WTC11 (cell line): ENCODE results near the gene BDKRB2. TPM values are rescaled to one million over a fixed set of nuclear protein-coding genes. Genes with fewer than 3 reads are reported as not detected.

Experiments used
- ATAC-seq: fragments of 200-7000 bp; cut with Tn5 transposase; 2 replicates; pipeline ENCODE4 v1.10.0; 2021; ENCODE audit warnings: mild to moderate bottlenecking, moderate library complexity
- CTCF ChIA-PET: fragments of 300-600 bp; sonication (Branson Sonifier 250); formaldehyde crosslinking; loops from one replicate; lab custom pipeline; 2021; ENCODE audit warnings: antibody characterized with exemption; lab: Charles Lee
- POLR2A ChIA-PET: fragments of 350-600 bp; sonication (Branson Sonifier 250); formaldehyde crosslinking; loops from one replicate; lab custom pipeline; 2021; ENCODE audit warnings: antibody characterized with exemption; lab: Charles Lee
- DNase-seq: peaks from one replicate; pipeline ENCODE4 v3.0.0; 2021; ENCODE audit warnings: low spot score
- H3K27ac Mint-ChIP-seq: 2 replicates; pipeline ENCODE4 v1.8.0; 2021; ENCODE audit warnings: mixed read lengths
- H3K27me3 Mint-ChIP-seq: 2 replicates; pipeline ENCODE4 v1.8.0; 2021; ENCODE audit warnings: low read depth, mild to moderate bottlenecking, moderate library complexity, mixed read lengths
- H3K36me3 Mint-ChIP-seq: 2 replicates; pipeline ENCODE4 v1.8.0; 2021; ENCODE audit warnings: mixed read lengths
- H3K4me1 Mint-ChIP-seq: 2 replicates; pipeline ENCODE4 v1.8.0; 2022; ENCODE audit warnings: mixed read lengths
- H3K4me3 Mint-ChIP-seq: 2 replicates; pipeline ENCODE4 v1.8.0; 2021; ENCODE audit warnings: mild to moderate bottlenecking, moderate library complexity, mixed read lengths
- H3K9me3 Mint-ChIP-seq: 2 replicates; pipeline ENCODE4 v1.8.0; 2021; ENCODE audit warnings: mixed read lengths
- ETV6 ChIP-seq: sonication (generic); formaldehyde crosslinking; IDR thresholded peaks from 2 replicates; pipeline ENCODE4 v1.8.1; 2022; ENCODE audit warnings: mild to moderate bottlenecking, missing genetic modification reagents
- FOXK1 ChIP-seq: sonication (generic); formaldehyde crosslinking; IDR thresholded peaks from 2 replicates; pipeline ENCODE4 v1.8.0; 2022; ENCODE audit warnings: mild to moderate bottlenecking, moderate library complexity, missing genetic modification reagents
- FOXP4 ChIP-seq: sonication (generic); formaldehyde crosslinking; IDR thresholded peaks from 2 replicates; pipeline ENCODE4 v1.8.0; 2022; ENCODE audit warnings: mild to moderate bottlenecking, missing genetic modification reagents
- HMGA2 ChIP-seq: fragments of 250-450 bp; sonication (Bioruptor Pico); IDR thresholded peaks from 2 replicates; pipeline ENCODE4 v1.4.0; 2021; ENCODE audit warnings: mild to moderate bottlenecking, moderate library complexity
- IRF1 ChIP-seq: sonication (generic); formaldehyde crosslinking; IDR thresholded peaks from 2 replicates; pipeline ENCODE4 v1.8.0; 2023; ENCODE audit warnings: missing genetic modification reagents
- JAZF1 ChIP-seq: fragments of 250-450 bp; sonication (Bioruptor Pico); IDR thresholded peaks from 2 replicates; pipeline ENCODE4 v1.9.0; 2021; ENCODE audit warnings: moderate library complexity, mild to moderate bottlenecking, inconsistent platforms
- JUN ChIP-seq: sonication (generic); formaldehyde crosslinking; IDR thresholded peaks from 2 replicates; pipeline ENCODE4 v1.8.0; 2023; ENCODE audit warnings: mild to moderate bottlenecking, missing genetic modification reagents
- NR3C1 ChIP-seq: sonication (generic); formaldehyde crosslinking; conservative IDR thresholded peaks from 2 replicates; pipeline ENCODE4 v1.8.1; 2023; ENCODE audit warnings: low read depth, mild to moderate bottlenecking, missing genetic modification reagents
- RELA ChIP-seq: sonication (generic); formaldehyde crosslinking; IDR thresholded peaks from 2 replicates; pipeline ENCODE4 v1.8.1; 2022; ENCODE audit warnings: missing genetic modification reagents, mild to moderate bottlenecking, borderline replicate concordance
- SOX15 ChIP-seq: fragments of 250-450 bp; sonication (Bioruptor Pico); IDR thresholded peaks from 2 replicates; pipeline ENCODE4 v1.9.0; 2021; ENCODE audit warnings: mild to moderate bottlenecking
- STAT6 ChIP-seq: sonication (generic); formaldehyde crosslinking; conservative IDR thresholded peaks from 2 replicates; pipeline ENCODE4 v1.8.1; 2023; ENCODE audit warnings: mild to moderate bottlenecking, low read depth, missing genetic modification reagents, moderate library complexity
- ZNF232 ChIP-seq: sonication (generic); formaldehyde crosslinking; IDR thresholded peaks from 2 replicates; pipeline ENCODE4 v1.8.0; 2022; ENCODE audit warnings: mild to moderate bottlenecking, missing genetic modification reagents
- total RNA-seq: library from RNA; stranded (reverse); gene quantifications from 3 replicates; pipeline ENCODE4 v1.2.3, GENCODE V29; 2021
- TF ChIP-seq, protein P1 (sequence below): sonication (generic); formaldehyde crosslinking; conservative IDR thresholded peaks from 2 replicates; pipeline ENCODE4 v1.8.1; 2022; ENCODE audit warnings: mild to moderate bottlenecking, missing genetic modification reagents
- TF ChIP-seq, protein P2 (sequence below): sonication (generic); formaldehyde crosslinking; IDR thresholded peaks from 2 replicates; pipeline ENCODE4 v1.8.1; 2023; ENCODE audit warnings: mild to moderate bottlenecking, missing genetic modification reagents, moderate library complexity
- TF ChIP-seq, protein P3 (sequence below): fragments of 250-450 bp; sonication (Bioruptor Pico); IDR thresholded peaks from 2 replicates; pipeline ENCODE4 v2.1.2; 2022; ENCODE audit warnings: mild to moderate bottlenecking, moderate library complexity
- TF ChIP-seq, protein P4 (sequence below): sonication (generic); formaldehyde crosslinking; IDR thresholded peaks from 2 replicates; pipeline ENCODE4 v1.8.1; 2023; ENCODE audit warnings: mild to moderate bottlenecking, missing genetic modification reagents
- TF ChIP-seq, protein P5 (sequence below): fragments of 250-450 bp; sonication (Bioruptor Pico); IDR thresholded peaks from 2 replicates; pipeline ENCODE4 v1.9.0; 2021; ENCODE audit warnings: moderate library complexity, mild to moderate bottlenecking, inconsistent platforms, borderline replicate concordance
- TF ChIP-seq, protein P6 (sequence below): sonication (generic); formaldehyde crosslinking; IDR thresholded peaks from 2 replicates; pipeline ENCODE4 v1.8.1; 2023; ENCODE audit warnings: mild to moderate bottlenecking, moderate library complexity, missing genetic modification reagents
- TF ChIP-seq, protein P7 (sequence below): sonication (generic); formaldehyde crosslinking; IDR thresholded peaks from 2 replicates; pipeline ENCODE4 v1.8.1; 2022; ENCODE audit warnings: mild to moderate bottlenecking, missing genetic modification reagents, moderate library complexity, borderline replicate concordance
- TF ChIP-seq, protein P8 (sequence below): fragments of 250-450 bp; sonication (Bioruptor Pico); IDR thresholded peaks from 2 replicates; pipeline ENCODE4 v1.9.0; 2021; ENCODE audit warnings: mild to moderate bottlenecking

The BDKRB2 gene
- total RNA-seq, 1 experiment from 2014 or later: 0.17 TPM

GRCh38 chr14:96264200-96264553 is 59.5 kb downstream of the BDKRB2 start:
- no peak for DNase-seq
- Mint-ChIP-seq H3K36me3 (no peaks in the 10 kb centered on the region), H3K27ac (no peak overlapping the region), H3K27me3 (no peaks in the 10 kb centered on the region), H3K9me3 (peaks cover 5% of the 10 kb centered on the region), H3K4me3 (no peak overlapping the region), H3K4me1 (no peaks in the 10 kb centered on the region)
- ATAC-seq: no peak
- no peak for TF ChIP-seq ZNF232
- TF ChIP-seq, protein P1, sequence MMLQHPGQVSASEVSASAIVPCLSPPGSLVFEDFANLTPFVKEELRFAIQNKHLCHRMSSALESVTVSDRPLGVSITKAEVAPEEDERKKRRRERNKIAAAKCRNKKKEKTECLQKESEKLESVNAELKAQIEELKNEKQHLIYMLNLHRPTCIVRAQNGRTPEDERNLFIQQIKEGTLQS (CRISPR knock-in tag): no peak
- TF ChIP-seq NR3C1 (CRISPR knock-in tag): no peak
- no peak for TF ChIP-seq FOXK1 (CRISPR knock-in tag)
- no peak for TF ChIP-seq FOXP4 (CRISPR knock-in tag)
- no peak for TF ChIP-seq JAZF1 (CRISPR knock-in tag)
- TF ChIP-seq, protein P2, sequence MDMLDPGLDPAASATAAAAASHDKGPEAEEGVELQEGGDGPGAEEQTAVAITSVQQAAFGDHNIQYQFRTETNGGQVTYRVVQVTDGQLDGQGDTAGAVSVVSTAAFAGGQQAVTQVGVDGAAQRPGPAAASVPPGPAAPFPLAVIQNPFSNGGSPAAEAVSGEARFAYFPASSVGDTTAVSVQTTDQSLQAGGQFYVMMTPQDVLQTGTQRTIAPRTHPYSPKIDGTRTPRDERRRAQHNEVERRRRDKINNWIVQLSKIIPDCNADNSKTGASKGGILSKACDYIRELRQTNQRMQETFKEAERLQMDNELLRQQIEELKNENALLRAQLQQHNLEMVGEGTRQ (CRISPR knock-in tag): no peak
- no peak for TF ChIP-seq RELA
- TF ChIP-seq IRF1 (CRISPR knock-in tag): no peak
- TF ChIP-seq HMGA2: no peak
- no peak for TF ChIP-seq JUN
- no peak for TF ChIP-seq ETV6 (CRISPR knock-in tag)
- TF ChIP-seq, protein P3, sequence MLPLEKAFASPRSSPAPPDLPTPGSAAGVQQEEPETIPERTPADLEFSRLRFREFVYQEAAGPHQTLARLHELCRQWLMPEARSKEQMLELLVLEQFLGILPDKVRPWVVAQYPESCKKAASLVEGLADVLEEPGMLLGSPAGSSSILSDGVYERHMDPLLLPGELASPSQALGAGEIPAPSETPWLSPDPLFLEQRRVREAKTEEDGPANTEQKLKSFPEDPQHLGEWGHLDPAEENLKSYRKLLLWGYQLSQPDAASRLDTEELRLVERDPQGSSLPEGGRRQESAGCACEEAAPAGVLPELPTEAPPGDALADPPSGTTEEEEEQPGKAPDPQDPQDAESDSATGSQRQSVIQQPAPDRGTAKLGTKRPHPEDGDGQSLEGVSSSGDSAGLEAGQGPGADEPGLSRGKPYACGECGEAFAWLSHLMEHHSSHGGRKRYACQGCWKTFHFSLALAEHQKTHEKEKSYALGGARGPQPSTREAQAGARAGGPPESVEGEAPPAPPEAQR: no peak
- TF ChIP-seq, protein P4, sequence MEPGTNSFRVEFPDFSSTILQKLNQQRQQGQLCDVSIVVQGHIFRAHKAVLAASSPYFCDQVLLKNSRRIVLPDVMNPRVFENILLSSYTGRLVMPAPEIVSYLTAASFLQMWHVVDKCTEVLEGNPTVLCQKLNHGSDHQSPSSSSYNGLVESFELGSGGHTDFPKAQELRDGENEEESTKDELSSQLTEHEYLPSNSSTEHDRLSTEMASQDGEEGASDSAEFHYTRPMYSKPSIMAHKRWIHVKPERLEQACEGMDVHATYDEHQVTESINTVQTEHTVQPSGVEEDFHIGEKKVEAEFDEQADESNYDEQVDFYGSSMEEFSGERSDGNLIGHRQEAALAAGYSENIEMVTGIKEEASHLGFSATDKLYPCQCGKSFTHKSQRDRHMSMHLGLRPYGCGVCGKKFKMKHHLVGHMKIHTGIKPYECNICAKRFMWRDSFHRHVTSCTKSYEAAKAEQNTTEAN (CRISPR knock-in tag): no peak
- TF ChIP-seq, protein P5, sequence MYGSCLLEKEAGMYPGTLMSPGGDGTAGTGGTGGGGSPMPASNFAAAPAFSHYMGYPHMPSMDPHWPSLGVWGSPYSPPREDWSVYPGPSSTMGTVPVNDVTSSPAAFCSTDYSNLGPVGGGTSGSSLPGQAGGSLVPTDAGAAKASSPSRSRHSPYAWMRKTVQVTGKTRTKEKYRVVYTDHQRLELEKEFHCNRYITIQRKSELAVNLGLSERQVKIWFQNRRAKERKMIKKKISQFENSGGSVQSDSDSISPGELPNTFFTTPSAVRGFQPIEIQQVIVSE (CRISPR knock-in tag): no peak
- TF ChIP-seq, protein P6, sequence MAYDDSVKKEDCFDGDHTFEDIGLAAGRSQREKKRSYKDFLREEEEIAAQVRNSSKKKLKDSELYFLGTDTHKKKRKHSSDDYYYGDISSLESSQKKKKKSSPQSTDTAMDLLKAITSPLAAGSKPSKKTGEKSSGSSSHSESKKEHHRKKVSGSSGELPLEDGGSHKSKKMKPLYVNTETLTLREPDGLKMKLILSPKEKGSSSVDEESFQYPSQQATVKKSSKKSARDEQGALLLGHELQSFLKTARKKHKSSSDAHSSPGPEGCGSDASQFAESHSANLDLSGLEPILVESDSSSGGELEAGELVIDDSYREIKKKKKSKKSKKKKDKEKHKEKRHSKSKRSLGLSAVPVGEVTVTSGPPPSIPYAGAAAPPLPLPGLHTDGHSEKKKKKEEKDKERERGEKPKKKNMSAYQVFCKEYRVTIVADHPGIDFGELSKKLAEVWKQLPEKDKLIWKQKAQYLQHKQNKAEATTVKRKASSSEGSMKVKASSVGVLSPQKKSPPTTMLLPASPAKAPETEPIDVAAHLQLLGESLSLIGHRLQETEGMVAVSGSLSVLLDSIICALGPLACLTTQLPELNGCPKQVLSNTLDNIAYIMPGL (CRISPR knock-in tag): no peak
- ChIA-PET POLR2A (no interaction called here), CTCF (interaction anchor here (0.7 to 6.5 kb wide), 2 partner anchors 159 to 165 kb away, joined by 3 to 53 read pairs; no protein-coding TSS in a partner anchor)

DNA sequence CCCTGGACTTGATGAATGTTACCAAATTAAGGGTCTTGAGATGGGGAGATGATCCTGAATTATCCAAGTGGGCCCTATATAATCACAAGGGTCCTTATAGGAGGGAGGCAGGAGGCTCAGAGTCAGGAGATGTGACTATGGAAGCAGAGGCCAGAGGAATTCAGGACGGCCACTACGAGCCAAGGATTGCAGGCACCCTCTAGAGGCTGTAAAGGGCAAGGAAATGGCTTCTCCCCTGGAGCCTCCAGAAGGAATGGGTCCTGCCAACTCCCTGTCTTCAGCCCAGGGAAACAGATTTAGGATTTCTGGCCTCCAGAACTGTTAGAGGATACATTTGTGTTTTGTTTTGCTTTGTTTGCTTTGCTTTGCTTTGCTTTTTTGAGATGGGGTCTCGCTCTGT is 60.2 kb downstream of the BDKRB2 start:
- Mint-ChIP-seq H3K27ac (no peak overlapping the region), H3K36me3 (no peaks in the 10 kb centered on the region), H3K4me1 (no peaks in the 10 kb centered on the region), H3K9me3 (peaks cover under 1% of the 10 kb centered on the region; the same call in 1 of the 2 replicates), H3K4me3 (no peak overlapping the region), H3K27me3 (no peaks in the 10 kb centered on the region)
- peak; percentile 90 for ATAC-seq
- CTCF ChIA-PET: interaction anchor here (6.5 kb wide), 1 partner anchor 165 kb away, joined by 53 read pairs; no protein-coding TSS in a partner anchor
- POLR2A ChIA-PET: no interaction called here
- DNase-seq: peak; percentile 30
- TF ChIP-seq, protein P2 (CRISPR knock-in tag): no peak
- TF ChIP-seq ZNF232 (no peak), NR3C1 (CRISPR knock-in tag) (no peak), STAT6 (CRISPR knock-in tag) (no peak), SOX15 (CRISPR knock-in tag) (no peak), JAZF1 (CRISPR knock-in tag) (no peak)
- TF ChIP-seq, protein P7, sequence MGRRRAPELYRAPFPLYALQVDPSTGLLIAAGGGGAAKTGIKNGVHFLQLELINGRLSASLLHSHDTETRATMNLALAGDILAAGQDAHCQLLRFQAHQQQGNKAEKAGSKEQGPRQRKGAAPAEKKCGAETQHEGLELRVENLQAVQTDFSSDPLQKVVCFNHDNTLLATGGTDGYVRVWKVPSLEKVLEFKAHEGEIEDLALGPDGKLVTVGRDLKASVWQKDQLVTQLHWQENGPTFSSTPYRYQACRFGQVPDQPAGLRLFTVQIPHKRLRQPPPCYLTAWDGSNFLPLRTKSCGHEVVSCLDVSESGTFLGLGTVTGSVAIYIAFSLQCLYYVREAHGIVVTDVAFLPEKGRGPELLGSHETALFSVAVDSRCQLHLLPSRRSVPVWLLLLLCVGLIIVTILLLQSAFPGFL (CRISPR knock-in tag): no peak
- TF ChIP-seq, protein P8, sequence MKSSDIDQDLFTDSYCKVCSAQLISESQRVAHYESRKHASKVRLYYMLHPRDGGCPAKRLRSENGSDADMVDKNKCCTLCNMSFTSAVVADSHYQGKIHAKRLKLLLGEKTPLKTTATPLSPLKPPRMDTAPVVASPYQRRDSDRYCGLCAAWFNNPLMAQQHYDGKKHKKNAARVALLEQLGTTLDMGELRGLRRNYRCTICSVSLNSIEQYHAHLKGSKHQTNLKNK: no peak
